SJSA1 (cell line): ENCODE data around the gene TREM1. TPM values are rescaled to one million over a fixed set of nuclear protein-coding genes. Genes with fewer than 3 reads are reported as not detected.

ENCODE experiments used
- DNase-seq, 2 experiments: peaks; one replicate each; pipeline ENCODE4 v3.0.0-alpha.2; 2015 to 2020; ENCODE audit warnings: low spot score in 2 of 2, low read depth in 1 of 2
- H3K27ac ChIP-seq: fragments of 250-450 bp; sonication (Bioruptor Pico); 2 replicates; pipeline ENCODE4 v1.5.1; 2020; ENCODE audit warnings: mild to moderate bottlenecking, moderate library complexity
- H3K27me3 ChIP-seq: fragments of 250-450 bp; sonication (Bioruptor Pico); replicated peaks from 2 replicates; pipeline ENCODE4 v1.5.1; 2020; ENCODE audit warnings: mild to moderate bottlenecking, moderate library complexity
- H3K36me3 ChIP-seq: fragments of 250-450 bp; sonication (Bioruptor Pico); 2 replicates; pipeline ENCODE4 v1.5.1; 2020; ENCODE audit warnings: mild to moderate bottlenecking
- H3K4me1 ChIP-seq: fragments of 250-450 bp; sonication (Bioruptor Pico); replicated peaks from 2 replicates; pipeline ENCODE4 v1.6.1; 2021; ENCODE audit warnings: mild to moderate bottlenecking
- H3K4me3 ChIP-seq: fragments of 250-450 bp; sonication (Bioruptor Pico); 2 replicates; pipeline ENCODE4 v1.5.1; 2020; ENCODE audit warnings: mild to moderate bottlenecking
- H3K9me3 ChIP-seq: fragments of 250-450 bp; sonication (Bioruptor Pico); replicated peaks from 2 replicates; pipeline ENCODE4 v1.5.1; 2020; ENCODE audit warnings: mild to moderate bottlenecking
- total RNA-seq: library from RNA; depleted of rRNA; stranded (reverse); fragments of >200 nt; shearing (Covaris generic); gene quantifications from 2 replicates; pipeline ENCODE4 v1.2.3, GENCODE V29; 2014

TREM1 gene
- total RNA-seq, 1 experiment from 2014 or later = not detected

GRCh38 chr6:41283600-41283999 lies 2.9 kb downstream of the TREM1 start:
- Histone ChIP-seq H3K4me1 (no peaks in the 10 kb centered on the region), H3K9me3 (no peaks in the 10 kb centered on the region), H3K27me3 (peaks cover 13% of the 10 kb centered on the region), H3K4me3 (no peak overlapping the region), H3K27ac (no peak overlapping the region), H3K36me3 (no peaks in the 10 kb centered on the region)
- DNase-seq = no peak

GRCh38 chr6:41280381-41281057 lies 6.0 kb downstream of the TREM1 start:
- H3K27me3 ChIP-seq = peaks cover 11% of the 10 kb centered on the region; the same call in 1 of the 2 replicates
- H3K27ac ChIP-seq = no peak overlapping the region
- no peak for DNase-seq

GRCh38 chr6:41278699-41279405 lies 7.6 kb downstream of the TREM1 start:
- H3K9me3 ChIP-seq = no peaks in the 10 kb centered on the region
- peaks cover 19% of the 10 kb centered on the region; the same call in 1 of the 2 replicates for H3K27me3 ChIP-seq
- no peak overlapping the region for H3K27ac ChIP-seq
- DNase-seq = peak; percentile 35 to 57
- no peaks in the 10 kb centered on the region for H3K4me1 ChIP-seq
- no peak overlapping the region for H3K4me3 ChIP-seq
- H3K36me3 ChIP-seq = no peaks in the 10 kb centered on the region

More at GRCh38 chr6:41280381-41281057, 6.0 kb downstream of the TREM1 start:
- Histone ChIP-seq H3K36me3 (no peaks in the 10 kb centered on the region), H3K9me3 (no peaks in the 10 kb centered on the region), H3K4me1 (no peaks in the 10 kb centered on the region), H3K4me3 (no peak overlapping the region)

GRCh38 chr6:41277605-41278004 lies 8.9 kb downstream of the TREM1 start:
- Histone ChIP-seq H3K27me3 (peaks cover 19% of the 10 kb centered on the region; the same call in 1 of the 2 replicates), H3K36me3 (no peaks in the 10 kb centered on the region), H3K27ac (no peak overlapping the region), H3K4me3 (no peak overlapping the region), H3K4me1 (no peaks in the 10 kb centered on the region), H3K9me3 (no peaks in the 10 kb centered on the region)
- no peak for DNase-seq

GRCh38 chr6:41275489-41275888 lies 11.0 kb downstream of the TREM1 start:
- Histone ChIP-seq H3K27ac (no peak overlapping the region), H3K27me3 (peaks cover 23% of the 10 kb centered on the region; the same call in 1 of the 2 replicates), H3K9me3 (no peaks in the 10 kb centered on the region)

GRCh38 chr6:41274256-41274655 lies 12.2 kb downstream of the TREM1 start:
- no peak for DNase-seq
- no peaks in the 10 kb centered on the region for H3K9me3 ChIP-seq
- no peak overlapping the region for H3K4me3 ChIP-seq
- H3K36me3 ChIP-seq = no peaks in the 10 kb centered on the region
- H3K27me3 ChIP-seq = peaks cover 23% of the 10 kb centered on the region; the same call in 1 of the 2 replicates
- no peaks in the 10 kb centered on the region for H3K4me1 ChIP-seq
- H3K27ac ChIP-seq = no peak overlapping the region

More at GRCh38 chr6:41275489-41275888, 11.0 kb downstream of the TREM1 start:
- Histone ChIP-seq H3K36me3 (no peaks in the 10 kb centered on the region), H3K4me1 (no peaks in the 10 kb centered on the region), H3K4me3 (no peak overlapping the region)
- DNase-seq = no peak

- no peak overlapping the region for H3K4me3 ChIP-seq
- no peaks in the 10 kb centered on the region for H3K4me1 ChIP-seq
- H3K27ac ChIP-seq = no peak overlapping the region
- no peak for DNase-seq
- H3K27me3 ChIP-seq = peaks cover 23% of the 10 kb centered on the region; the same call in 1 of the 2 replicates
- no peaks in the 10 kb centered on the region for H3K36me3 ChIP-seq
- H3K9me3 ChIP-seq = no peaks in the 10 kb centered on the region
These were observed 12.8 kb downstream of the TREM1 start for GRCh38 chr6:41273714-41274113.

- H3K27me3 ChIP-seq = peaks cover 20% of the 10 kb centered on the region; the same call in 1 of the 2 replicates
- no peak overlapping the region for H3K4me3 ChIP-seq
- no peaks in the 10 kb centered on the region for H3K4me1 ChIP-seq
- no peak for DNase-seq
- H3K36me3 ChIP-seq = no peaks in the 10 kb centered on the region
- no peak overlapping the region for H3K27ac ChIP-seq
- H3K9me3 ChIP-seq = no peaks in the 10 kb centered on the region
These were observed 13.8 kb downstream of the TREM1 start for GRCh38 chr6:41272591-41273240.

- no peak overlapping the region for H3K4me3 ChIP-seq
- H3K36me3 ChIP-seq = no peaks in the 10 kb centered on the region
- H3K27me3 ChIP-seq = peaks cover 20% of the 10 kb centered on the region; the same call in 1 of the 2 replicates
- no peak overlapping the region for H3K27ac ChIP-seq
- H3K9me3 ChIP-seq = no peaks in the 10 kb centered on the region
- no peaks in the 10 kb centered on the region for H3K4me1 ChIP-seq
- DNase-seq = no peak
These were observed 14.5 kb downstream of the TREM1 start for GRCh38 chr6:41271901-41272395.

GRCh38 chr6:41269716-41270115 lies 16.8 kb downstream of the TREM1 start:
- no peak overlapping the region for H3K27ac ChIP-seq
- no peak for DNase-seq
- H3K27me3 ChIP-seq = peaks cover 9% of the 10 kb centered on the region; the same call in 1 of the 2 replicates
- H3K9me3 ChIP-seq = no peaks in the 10 kb centered on the region
- no peak overlapping the region for H3K4me3 ChIP-seq
- no peaks in the 10 kb centered on the region for H3K4me1 ChIP-seq
- H3K36me3 ChIP-seq = no peaks in the 10 kb centered on the region

GRCh38 chr6:41269166-41269565 lies 17.3 kb downstream of the TREM1 start:
- Histone ChIP-seq H3K9me3 (no peaks in the 10 kb centered on the region), H3K4me3 (no peak overlapping the region), H3K36me3 (no peaks in the 10 kb centered on the region), H3K27me3 (peaks cover 5% of the 10 kb centered on the region; the same call in 1 of the 2 replicates), H3K4me1 (no peaks in the 10 kb centered on the region), H3K27ac (no peak overlapping the region)
- no peak for DNase-seq

GRCh38 chr6:41268478-41268877 lies 18.0 kb downstream of the TREM1 start:
- no peak for DNase-seq
- Histone ChIP-seq H3K36me3 (no peaks in the 10 kb centered on the region), H3K4me1 (no peaks in the 10 kb centered on the region), H3K9me3 (no peaks in the 10 kb centered on the region), H3K27me3 (peaks cover 4% of the 10 kb centered on the region; the same call in 1 of the 2 replicates), H3K4me3 (no peak overlapping the region), H3K27ac (no peak overlapping the region)

- Histone ChIP-seq H3K4me3 (no peak overlapping the region), H3K9me3 (no peaks in the 10 kb centered on the region), H3K27me3 (no peaks in the 10 kb centered on the region), H3K27ac (no peak overlapping the region), H3K4me1 (no peaks in the 10 kb centered on the region), H3K36me3 (no peaks in the 10 kb centered on the region)
- DNase-seq = no peak
These were observed 19.9 kb downstream of the TREM1 start for GRCh38 chr6:41266541-41266940.
